ENCODE data around the gene MUC5B. TPM values are rescaled to one million over a fixed set of nuclear protein-coding genes. Genes with fewer than 3 reads are reported as not detected.

Gene MUC5B
- total RNA-seq, 1 experiment from 2014 or later = not detected

- H3K36me3 ChIP-seq (ENCODE audit: insufficient read depth, low read length, poor library complexity, severe bottlenecking) = no peaks in the 10 kb centered on the region
- ChIA-PET POLR2A (ENCODE audit: low non-redundant PET) (no interaction called here), CTCF (no interaction called here)
- peak overlapping the region; percentile 82 for H3K27ac ChIP-seq (ENCODE audit: low read depth, low read length, poor library complexity, severe bottlenecking)
- no peak for TF ChIP-seq CTCF (conservative IDR thresholded peaks at IDR 0.05; ENCODE audit: low read depth, low read length)
- TF ChIP-seq EZH2 (IDR thresholded peaks at IDR 0.05; ENCODE audit: borderline replicate concordance, low read depth, low read length, poor library complexity, severe bottlenecking) = no peak
- BruUV-seq (replicated peaks) = no TSS peak
- H3K27me3 ChIP-seq (replicated peaks; ENCODE audit: insufficient read depth, low read depth, low read length, poor library complexity) = no peaks in the 10 kb centered on the region
- no peak for DNase-seq (ENCODE audit: low spot score)
- H3K9me3 ChIP-seq (ENCODE audit: low read depth, low read length, poor library complexity, severe bottlenecking) = peaks cover 4% of the 10 kb centered on the region
- H3K4me3 ChIP-seq (ENCODE audit: low read depth, low read length, poor library complexity, severe bottlenecking) = peak overlapping the region; percentile 67
- H3K4me1 ChIP-seq (ENCODE audit: insufficient read depth, low read length, poor library complexity, severe bottlenecking) = peaks cover 9% of the 10 kb centered on the region
- intact Hi-C loops (cut with micrococcal nuclease; ENCODE audit: unreplicated experiment) = no loop called here
Measured at GRCh38 chr11:1310318-1310687, 87.4 kb downstream of the MUC5B start.

GRCh38 chr11:1310772-1311468 lies 88.1 kb downstream of the MUC5B start:
- peak overlapping the region; percentile 67 for H3K4me3 ChIP-seq (ENCODE audit: low read depth, low read length, poor library complexity, severe bottlenecking)
- ChIA-PET CTCF (no interaction called here), POLR2A (ENCODE audit: low non-redundant PET) (interaction anchor here (0.6 kb wide), 1 partner anchor 788 kb away, joined by 5 read pairs; no protein-coding TSS in a partner anchor)
- no peaks in the 10 kb centered on the region for H3K36me3 ChIP-seq (ENCODE audit: insufficient read depth, low read length, poor library complexity, severe bottlenecking)
- peaks cover 9% of the 10 kb centered on the region for H3K4me1 ChIP-seq (ENCODE audit: insufficient read depth, low read length, poor library complexity, severe bottlenecking)
- no TSS peak for BruUV-seq (replicated peaks)
- intact Hi-C loops (cut with micrococcal nuclease; ENCODE audit: unreplicated experiment) = no loop called here
- H3K9me3 ChIP-seq (ENCODE audit: low read depth, low read length, poor library complexity, severe bottlenecking) = peaks cover 4% of the 10 kb centered on the region
- H3K27me3 ChIP-seq (replicated peaks; ENCODE audit: insufficient read depth, low read depth, low read length, poor library complexity) = no peaks in the 10 kb centered on the region
- no peak overlapping the region for H3K27ac ChIP-seq (ENCODE audit: low read depth, low read length, poor library complexity, severe bottlenecking)
- no peak for TF ChIP-seq EZH2 (IDR thresholded peaks at IDR 0.05; ENCODE audit: borderline replicate concordance, low read depth, low read length, poor library complexity, severe bottlenecking)
- no peak for TF ChIP-seq CTCF (conservative IDR thresholded peaks at IDR 0.05; ENCODE audit: low read depth, low read length)
- no peak for DNase-seq (ENCODE audit: low spot score)

Small RNA genes lying within 50 kb of the gene (microRNA-seq; reads per million reads assigned to microRNA genes)
- not detected for gene MIR6744

Other genes starting within 250 kb of the MUC5B start
- not detected in 2 replicates for gene MUC6, start 186.3 kb upstream of the MUC5B start, total RNA-seq (2021)
- not detected in 2 replicates for gene MUC2, start 148.2 kb upstream of the MUC5B start, total RNA-seq (2021)
- gene MUC5AC, start 65.1 kb upstream of the MUC5B start, total RNA-seq (2021) = not detected in 2 replicates
- gene TOLLIP, start 86.6 kb downstream of the MUC5B start, total RNA-seq (2021) = 24.0 and 32.5 TPM in 2 replicates
- gene BRSK2, start 166.9 kb downstream of the MUC5B start, total RNA-seq (2021) = 2.2 and 3.6 TPM in 2 replicates